ENCODE data around the gene TNFSF8.

Gene TNFSF8

DNA sequence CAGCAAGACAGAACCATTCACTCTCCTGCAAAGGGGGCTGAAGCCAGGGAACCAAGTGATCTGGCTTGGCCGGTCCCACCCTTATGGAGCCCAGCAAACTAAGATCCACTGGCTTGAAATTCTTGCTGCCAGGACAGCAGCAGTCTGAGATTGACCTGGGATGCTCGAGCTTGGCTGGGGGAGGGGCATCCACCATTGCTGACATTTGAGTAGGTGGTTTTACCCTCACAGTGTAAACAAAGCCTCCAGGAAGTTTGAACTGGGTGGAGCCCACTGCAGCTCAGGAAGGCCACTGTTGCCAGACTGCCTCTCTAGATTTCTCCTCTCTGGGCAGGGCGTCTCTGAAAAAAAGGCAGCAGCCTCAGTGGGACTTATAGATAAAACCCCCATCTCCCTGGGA, 60.5 kb downstream of the TNFSF8 start:
- DNase-seq (ENCODE audit: low read depth in 3 of 3) = no peak

DNA sequence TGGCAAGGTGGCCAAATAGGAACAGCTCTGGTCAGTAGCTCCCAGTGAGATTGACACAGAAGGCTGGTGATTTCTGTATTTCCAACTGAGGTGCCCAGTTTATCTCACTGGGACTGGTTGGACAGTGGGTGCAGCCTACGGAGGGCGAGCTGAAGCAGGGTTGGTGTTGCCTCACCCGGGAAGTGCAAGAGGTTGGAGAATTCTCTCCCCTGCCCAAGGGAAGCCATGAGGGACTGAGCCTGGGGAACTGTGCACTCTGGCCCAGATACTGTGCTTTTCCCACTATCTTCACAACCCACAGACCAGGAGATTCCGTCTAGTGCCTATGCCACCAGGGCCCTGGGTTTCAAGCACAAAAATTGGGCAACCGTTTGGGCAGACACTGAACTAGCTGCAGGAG, 61.0 kb downstream of the TNFSF8 start:
- DNase-seq (ENCODE audit: low read depth in 3 of 3) = no peak

DNA sequence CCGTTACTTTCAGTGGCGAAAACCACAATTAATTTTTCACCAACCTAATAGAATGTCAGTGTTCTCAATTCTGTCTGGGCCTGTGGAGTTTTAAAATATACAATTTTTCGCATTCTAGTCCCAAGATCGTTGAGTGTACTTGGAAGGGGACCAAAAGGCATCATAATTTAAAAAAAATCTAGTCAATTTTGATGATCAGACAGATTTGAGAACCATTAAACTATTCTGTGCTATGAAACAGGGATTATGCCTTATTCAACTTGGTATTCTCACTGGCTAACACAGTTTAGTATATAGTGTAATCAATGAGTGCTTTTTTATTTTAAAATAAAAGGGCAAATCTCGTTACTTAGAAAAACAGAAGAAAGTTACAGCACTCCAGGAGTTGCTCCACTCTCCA, 63.1 kb downstream of the TNFSF8 start:
- no peak for DNase-seq (ENCODE audit: low read depth in 3 of 3)

DNA sequence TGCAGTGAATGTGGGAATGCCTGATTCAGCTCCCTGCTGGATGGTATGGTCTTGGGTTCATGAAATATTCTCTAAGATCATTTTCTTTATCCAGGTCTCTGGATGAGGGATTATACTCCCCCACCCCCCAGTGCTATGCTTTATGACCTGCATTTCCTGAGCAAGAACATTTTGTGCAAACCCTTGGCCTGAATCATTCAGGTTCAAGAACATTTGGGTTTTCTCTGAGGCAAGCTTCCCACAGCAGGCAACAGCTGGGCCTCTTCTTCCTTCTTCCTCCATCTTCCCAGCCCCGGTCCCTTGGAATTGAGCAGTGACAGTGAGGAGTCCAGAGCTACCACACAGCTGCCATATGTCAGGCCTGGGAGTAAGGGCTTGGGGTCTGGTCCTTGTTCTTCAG, 65.9 kb downstream of the TNFSF8 start:
- no peak for DNase-seq (ENCODE audit: low read depth in 3 of 3)

DNA sequence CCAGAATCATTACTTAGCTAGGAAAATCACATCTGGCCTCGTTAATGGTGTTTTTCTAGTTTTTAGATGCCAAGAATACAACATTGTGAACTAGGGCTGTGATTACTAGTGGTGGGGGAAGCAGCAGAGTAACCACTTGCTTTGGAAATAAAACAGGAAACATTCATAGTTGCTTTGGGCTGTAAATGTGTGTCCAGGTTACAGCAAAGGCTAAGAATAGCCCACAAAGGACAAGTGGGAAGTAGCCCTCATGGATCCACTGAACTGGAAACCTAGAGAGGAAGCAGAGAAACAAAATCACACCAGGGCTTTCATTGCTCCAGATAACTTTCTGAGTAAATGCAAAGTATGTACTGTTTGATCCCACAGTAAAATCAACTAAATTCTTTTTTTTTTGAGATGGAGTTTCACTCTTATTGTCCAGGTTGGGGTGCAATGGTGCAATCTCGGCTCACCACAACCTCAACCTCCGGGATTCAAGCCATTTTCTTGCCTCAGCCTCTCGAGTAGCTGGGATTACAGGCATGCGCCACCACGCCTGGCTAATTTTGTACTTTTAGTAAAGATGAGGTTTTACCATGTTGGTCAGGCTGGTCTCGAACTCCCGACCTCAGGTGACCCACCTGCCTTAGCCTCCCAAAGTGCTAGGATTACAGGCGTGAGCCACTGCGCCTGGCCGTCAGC, 68.3 kb downstream of the TNFSF8 start:
- DNase-seq (ENCODE audit: low read depth in 3 of 3) = no peak

DNA sequence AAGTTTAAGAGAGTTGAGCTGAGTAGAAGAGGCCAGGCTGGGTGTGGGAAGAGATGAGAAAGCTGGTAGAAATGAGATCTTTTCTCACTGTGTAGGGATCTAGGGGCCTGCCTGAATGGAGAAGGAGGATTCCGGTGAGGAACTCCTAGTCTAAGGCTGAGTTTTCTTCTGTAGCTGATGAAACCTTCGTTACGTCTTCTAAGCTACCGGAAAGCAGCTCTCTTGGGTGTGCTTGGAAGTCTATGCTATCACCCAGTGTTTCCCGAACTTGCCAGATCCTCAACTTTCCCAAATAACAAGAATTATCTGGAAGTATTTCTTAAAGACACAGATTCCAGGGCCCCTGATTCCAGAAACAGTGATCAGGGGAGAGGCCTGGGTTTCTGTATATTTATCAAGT, 69.1 kb downstream of the TNFSF8 start:
- DNase-seq (ENCODE audit: low read depth in 3 of 3) = no peak

DNA sequence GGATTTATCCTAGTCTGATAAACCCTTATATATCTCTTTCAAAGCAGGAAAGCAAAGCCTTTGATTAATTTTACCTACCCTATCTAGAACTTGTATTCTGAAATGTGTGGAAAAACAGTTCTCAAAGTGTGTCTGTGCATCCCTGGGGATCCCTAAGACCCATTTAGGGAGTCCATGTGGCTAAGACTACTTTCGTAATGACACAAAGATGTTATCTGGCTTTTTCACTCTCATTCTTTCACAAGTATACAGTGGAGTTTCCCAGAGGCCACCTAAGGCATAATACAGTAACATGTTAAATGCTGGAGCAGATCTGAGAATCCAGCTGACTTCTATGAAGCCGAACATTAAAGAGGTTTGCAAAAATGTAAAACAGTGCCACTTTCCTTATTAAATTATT, 70.2 kb downstream of the TNFSF8 start:
- DNase-seq (ENCODE audit: low read depth in 3 of 3) = no peak

DNA sequence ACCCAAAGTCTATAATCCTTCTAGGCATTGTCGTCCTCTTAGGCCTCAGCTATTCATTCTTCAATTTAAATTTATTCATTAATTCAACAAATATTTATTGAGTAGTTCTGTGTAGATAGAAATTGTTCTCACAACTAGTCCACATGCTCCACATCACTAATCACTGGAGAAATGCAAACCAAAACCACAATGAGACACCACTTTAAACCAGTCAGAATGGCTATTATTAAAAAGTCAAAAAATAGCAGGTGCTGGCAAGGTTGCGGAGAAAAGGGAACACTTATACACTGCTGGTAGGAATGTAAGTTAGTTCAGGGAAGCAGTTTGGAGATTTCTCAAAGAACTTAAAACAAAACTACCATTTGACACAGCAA, 73.5 kb downstream of the TNFSF8 start:
- DNase-seq (ENCODE audit: low read depth in 3 of 3) = no peak

DNA sequence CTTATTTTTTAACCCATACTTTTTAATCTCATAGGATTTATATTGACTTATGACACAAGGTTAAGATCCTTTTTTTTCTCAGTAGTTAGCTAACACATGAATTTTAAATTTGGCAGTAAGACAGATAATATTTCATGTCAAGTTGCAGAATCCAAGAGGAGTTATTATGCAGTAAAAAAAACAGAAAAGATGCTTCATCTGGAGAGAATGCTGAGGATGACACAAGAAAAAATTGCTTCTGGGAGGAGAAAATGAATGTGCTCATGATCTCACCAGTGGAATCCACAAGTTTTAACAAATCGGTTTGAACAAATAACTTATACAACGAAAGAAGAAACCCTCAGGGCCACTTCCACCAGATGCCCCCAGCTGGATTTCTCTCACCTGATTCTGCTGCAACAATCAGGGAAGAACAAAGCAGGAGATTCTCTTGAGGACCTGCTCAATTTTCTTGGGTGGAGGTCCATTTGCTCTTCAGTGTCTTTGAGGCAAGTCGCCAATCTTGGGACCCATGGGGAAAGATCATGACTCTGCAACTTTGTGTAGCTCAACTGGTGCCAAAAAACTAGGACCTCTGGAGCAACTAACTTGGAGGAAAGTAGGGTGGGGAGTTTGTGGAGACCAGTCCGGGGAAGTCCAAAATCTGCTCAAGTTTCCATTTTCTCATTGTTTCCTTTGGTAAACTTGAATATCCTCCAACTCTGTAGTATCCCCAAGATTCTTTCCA, 74.0 kb downstream of the TNFSF8 start:
- no peak for DNase-seq (ENCODE audit: low read depth in 3 of 3)

DNA sequence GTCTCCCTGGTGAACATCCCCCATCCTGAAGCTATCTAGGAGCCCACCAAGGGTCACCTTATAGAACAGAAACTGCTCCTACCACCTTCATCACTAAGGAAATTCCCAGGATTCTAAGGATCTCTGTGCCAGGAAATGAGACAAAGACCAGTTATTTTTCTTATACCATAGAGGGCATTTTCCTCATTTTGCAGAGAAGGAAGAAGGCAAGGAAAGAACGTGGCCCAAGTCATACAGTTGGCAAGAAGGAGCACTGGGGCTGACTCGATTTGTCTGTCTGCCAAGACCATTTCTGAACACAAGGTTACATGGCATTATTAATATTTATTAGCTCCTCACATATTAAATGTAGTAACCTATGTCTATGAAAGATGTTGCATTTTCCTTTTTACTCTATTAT, 74.9 kb downstream of the TNFSF8 start:
- no peak for DNase-seq (ENCODE audit: low read depth in 3 of 3)

DNA sequence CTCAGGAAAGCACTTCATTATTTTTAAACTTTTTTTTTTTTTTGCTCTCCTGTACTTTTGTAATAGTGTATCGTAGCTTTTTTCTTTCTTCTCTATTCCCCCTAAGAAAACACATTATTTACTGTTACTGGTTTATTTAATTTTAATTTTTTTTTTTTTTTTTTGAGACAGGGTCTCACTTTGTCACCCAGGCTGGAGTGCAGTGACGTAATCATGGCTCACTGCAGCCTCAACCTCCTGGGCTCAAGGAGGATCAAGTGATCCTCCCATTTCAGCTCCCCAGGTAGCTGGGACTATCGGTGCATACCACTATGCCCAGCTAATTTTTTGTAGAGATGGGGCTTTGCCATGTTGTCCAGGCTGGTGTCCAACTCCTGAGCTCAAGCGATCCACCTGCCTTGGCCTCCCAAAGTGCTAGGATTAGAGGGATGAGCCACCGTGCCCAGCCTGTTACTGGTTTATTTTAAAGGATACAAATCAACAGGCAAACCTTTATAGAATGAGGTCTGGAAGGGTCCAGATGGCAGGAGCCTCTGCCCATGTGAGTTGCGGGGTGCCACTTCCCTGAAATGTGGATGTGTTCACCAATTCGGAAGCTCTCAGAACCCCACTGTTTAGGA, 75.5 kb downstream of the TNFSF8 start:
- no peak for DNase-seq (ENCODE audit: low read depth in 3 of 3)

DNA sequence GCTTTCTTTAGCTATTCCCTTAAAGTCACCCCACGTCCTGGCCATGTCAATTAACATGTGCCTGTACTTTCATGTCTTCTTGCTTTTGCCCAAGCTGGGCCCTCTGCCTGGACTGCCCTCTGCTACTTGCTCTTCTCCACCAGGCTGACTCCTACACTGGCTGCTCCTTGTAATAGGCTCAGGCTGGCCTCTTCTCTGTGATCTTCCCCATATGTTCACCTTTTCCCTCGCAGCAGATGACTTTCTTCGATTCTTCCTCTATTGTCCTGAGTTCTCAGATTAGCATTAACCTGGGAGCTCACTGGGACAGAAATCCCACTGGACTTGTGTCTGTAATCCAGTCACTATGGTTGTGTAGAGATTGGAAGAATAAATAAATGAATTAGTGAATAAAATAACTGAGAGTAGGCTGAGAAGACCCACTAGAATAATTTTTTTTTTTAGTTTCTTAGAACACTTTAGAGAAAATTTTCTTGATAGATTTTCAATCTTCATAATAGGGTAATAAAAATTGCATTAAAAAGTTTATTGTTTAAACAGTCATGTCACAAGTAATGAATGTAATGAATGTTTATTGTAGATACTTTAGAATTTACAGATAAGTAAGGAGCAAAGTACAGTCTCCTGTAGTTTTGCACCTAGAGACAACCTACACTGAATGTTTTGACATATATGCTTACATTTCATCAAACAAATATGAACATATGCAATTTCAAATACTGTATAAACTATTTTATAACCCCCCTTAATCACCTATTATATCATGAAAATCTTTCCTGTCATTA, 77.1 kb downstream of the TNFSF8 start:
- no peak for DNase-seq (ENCODE audit: low read depth in 3 of 3)

DNA sequence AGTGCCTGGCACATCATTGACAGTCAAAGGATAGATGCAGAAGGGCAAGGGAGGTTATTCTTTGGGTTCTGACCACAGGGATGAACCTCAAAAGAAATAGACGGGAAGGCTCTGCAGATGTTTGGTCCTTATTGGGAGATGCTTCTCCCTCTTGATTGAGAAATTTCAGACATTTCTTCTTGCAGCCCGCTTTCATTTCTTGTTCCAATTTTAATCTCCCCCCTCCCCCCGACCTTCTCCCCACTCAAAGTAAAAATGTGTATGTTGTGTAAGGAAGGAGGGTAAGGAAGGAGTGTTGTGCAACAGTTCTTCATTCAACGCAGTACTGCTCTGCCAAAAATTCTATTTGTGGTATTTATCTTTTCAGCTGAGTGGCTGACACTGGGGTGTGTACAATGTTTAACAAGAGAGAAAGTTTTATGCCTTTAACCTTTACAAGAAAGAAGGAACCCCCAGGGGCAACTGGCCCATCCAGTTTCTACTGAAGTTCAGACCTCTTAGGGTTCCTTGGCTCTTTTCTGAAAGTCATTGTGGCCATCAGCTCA, 78.3 kb downstream of the TNFSF8 start:
- no peak for DNase-seq (ENCODE audit: low read depth in 3 of 3)

DNA sequence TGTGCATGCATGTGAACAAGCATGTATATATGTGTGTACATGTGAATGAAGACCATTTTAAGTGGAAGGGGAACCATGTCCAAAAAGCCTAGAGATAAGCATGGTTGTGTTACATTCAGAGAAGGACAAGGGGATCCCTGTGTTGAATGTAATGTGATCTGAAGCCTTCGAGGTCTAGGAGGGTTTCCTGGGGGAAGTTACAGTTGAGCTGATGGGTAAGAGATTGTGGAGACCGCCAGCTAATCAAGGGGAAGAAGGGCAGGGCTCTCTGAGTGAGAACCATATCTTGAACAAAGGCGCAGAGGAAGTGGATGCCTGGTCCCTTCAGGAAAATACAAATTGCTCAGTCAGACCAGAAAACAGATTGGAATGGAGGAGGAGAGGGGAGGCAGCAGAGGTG, 79.1 kb downstream of the TNFSF8 start:
- DNase-seq (ENCODE audit: low read depth in 3 of 3) = no peak

Data from stimulated activated CD4-positive, alpha-beta T cell treated with anti-CD3 and anti-CD28 coated beads, TNF-alpha, amount 100 ng/mL, for 48 hours (primary cell).